K562 (cell line): ENCODE measurements around the gene NET1. TPM values are rescaled to one million over a fixed set of nuclear protein-coding genes. Genes with fewer than 3 reads are reported as not detected.

ENCODE experiments used
- CBX1 ChIP-seq: sonication (generic); IDR thresholded peaks from 2 replicates; pipeline ENCODE4 v1.6.1; 2016; ENCODE audit warnings: antibody characterized with exemption, low read depth, mild to moderate bottlenecking
- CBX8 ChIP-seq: fragments of 200-600 bp; sonication (generic); IDR thresholded peaks from 2 replicates; pipeline ENCODE4 v1.6.1; 2012; ENCODE audit warnings: borderline replicate concordance, mixed run types, low read depth, mild to moderate bottlenecking, moderate library complexity, mixed read lengths, low read length, control low read depth, inconsistent platforms; ENCODE audit not compliant: poor library complexity, severe bottlenecking; ENCODE audit errors: extremely low read depth
- CREB1 ChIP-seq, 2 experiments: sonication (generic) in 1 of 2; formaldehyde crosslinking in 1 of 2; IDR thresholded peaks; 2 replicates each; pipeline versions ENCODE4 v1.6.1 to v1.8.0; 2012 to 2022; ENCODE audit warnings: inconsistent platforms in 1 of 2, mild to moderate bottlenecking in 1 of 2, missing genetic modification reagents in 1 of 2, moderate library complexity in 1 of 2
- CSDE1 ChIP-seq, 2 experiments: fragments of 450-650 bp; IDR thresholded peaks; 2 replicates each; pipeline ENCODE4 v1.6.1; 2016; ENCODE audit warnings: mild to moderate bottlenecking in 1 of 2
- ETS2 ChIP-seq: IDR thresholded peaks from 2 replicates; pipeline ENCODE4 v1.6.1; 2016; ENCODE audit warnings: borderline replicate concordance, missing genetic modification characterization, mild to moderate bottlenecking, moderate library complexity, missing compliant biosample characterization; ENCODE audit not compliant: poor library complexity, severe bottlenecking
- KLF16 ChIP-seq: IDR thresholded peaks from 2 replicates; pipeline ENCODE4 v1.6.1; 2016; ENCODE audit warnings: antibody characterized with exemption
- NR3C1 ChIP-seq: sonication (generic); formaldehyde crosslinking; IDR thresholded peaks from 2 replicates; pipeline ENCODE4 v1.8.1; 2022; ENCODE audit warnings: missing genetic modification reagents
- RBFOX2 ChIP-seq: fragments of 200-400 bp; formaldehyde crosslinking; IDR thresholded peaks from 2 replicates; pipeline ENCODE4 v1.6.1; 2017; ENCODE audit warnings: low read depth, mild to moderate bottlenecking, low read length, moderate library complexity
- RHOXF2B ChIP-seq: fragments of 250-450 bp; sonication (Bioruptor Pico); conservative IDR thresholded peaks from 2 replicates; pipeline ENCODE4 v1.5.1; 2021
- SUPT5H ChIP-seq: fragments of 450-650 bp; IDR thresholded peaks from 2 replicates; pipeline ENCODE4 v1.6.1; 2016
- TAF9B ChIP-seq: fragments of 450-650 bp; IDR thresholded peaks from 2 replicates; pipeline ENCODE4 v1.6.1; 2018; ENCODE audit warnings: mild to moderate bottlenecking; ENCODE audit not compliant: partially characterized antibody
- ZKSCAN3 ChIP-seq: fragments of 250-450 bp; sonication (Bioruptor Pico); IDR thresholded peaks from 2 replicates; pipeline ENCODE4 v1.4.0; 2020
- ZMIZ1 ChIP-seq, 2 experiments: fragments of 150-350 bp in 1 of 2; IDR thresholded peaks; 2 replicates each; pipeline ENCODE4 v1.6.1; 2012 to 2016; ENCODE audit warnings: low read depth in 2 of 2, low read length in 2 of 2, mild to moderate bottlenecking in 1 of 2, moderate library complexity in 1 of 2
- ZNF121 ChIP-seq: sonication (generic); formaldehyde crosslinking; conservative IDR thresholded peaks from 2 replicates; pipeline ENCODE4 v1.8.0; 2022; ENCODE audit warnings: missing genetic modification reagents
- ZNF518B ChIP-seq: fragments of 250-450 bp; sonication (Bioruptor Pico); IDR thresholded peaks from 2 replicates; pipeline ENCODE4 v1.5.0; 2021; ENCODE audit warnings: mild to moderate bottlenecking, moderate library complexity
- polyA plus RNA-seq, 8 experiments: library from polyadenylated mRNA; depleted of rRNA in 4 of 8; stranded (reverse) in 5 of 8; unstranded in 3 of 8; fragments of >200 nt; fragmentation: Nextera tagmentation in 2 of 8; fragmentation: Illumina TruSeq in 1 of 8; extraction: Ambion mirVana in 2 of 8; extraction: Trizol in 1 of 8; gene quantifications; 2 replicates each; pipeline versions ENCODE4 v1.2.1 to v1.2.3, GENCODE V29; 2011 to 2014; ENCODE audit warnings: inconsistent platforms in 1 of 8, missing spikeins in 1 of 8
- total RNA-seq, 7 experiments: library from RNA; depleted of rRNA in 6 of 7; stranded (reverse); fragments of >200 nt in 6 of 7; fragmentation: Illumina TruSeq in 2 of 7; extraction: Trizol in 2 of 7; gene quantifications; 2 replicates each; pipeline versions ENCODE4 v1.2.1 to v1.2.3, GENCODE V29; 2011 to 2021; ENCODE audit warnings: low replicate concordance in 1 of 7
- TF ChIP-seq, protein P1 (sequence below): fragments of 450-650 bp; IDR thresholded peaks from 2 replicates; pipeline ENCODE4 v1.6.1; 2016; ENCODE audit warnings: mild to moderate bottlenecking
- TF ChIP-seq, protein P2 (sequence below), 2 experiments: fragments of 450-650 bp; IDR thresholded peaks; 2 replicates each; pipeline ENCODE4 v1.6.1; 2016

Gene NET1
- total and polyA plus RNA-seq, 9 of the 15 experiments (the other 6 are each of a cell fraction or from before 2014, with no cell fraction given): 47.4 to 258 (median 106) TPM

- TF ChIP-seq ZNF518B (CRISPR knock-in tag) (no peak), CREB1 (IDR thresholded peaks at IDR 0.05) (no peak), CREB1 (CRISPR knock-in tag; IDR thresholded peaks at IDR 0.05) (0 out of 2 replicates have a peak, but pooled peaks have one; percentile 13), TAF9B (no peak), ETS2 (tag) (no peak), RHOXF2B (no peak), NR3C1 (CRISPR knock-in tag) (no peak), KLF16 (no peak), CBX1 (no peak), RBFOX2 (no peak), CBX8 (no peak), ZMIZ1 (IDR thresholded peaks at IDR 0.05; ENCODE audit: low read depth in 2 of 2, low read length in 2 of 2) (0 out of 4 replicates have a peak, but pooled peaks of 1 of the 2 experiments have one; percentile 13), ZKSCAN3 (no peak), SUPT5H (peak; percentile 47; the same call in 1 of the 2 replicates), ZNF121 (CRISPR knock-in tag) (no peak), CSDE1 (IDR thresholded peaks at IDR 0.05) (no peak)
- TF ChIP-seq, protein P1, sequence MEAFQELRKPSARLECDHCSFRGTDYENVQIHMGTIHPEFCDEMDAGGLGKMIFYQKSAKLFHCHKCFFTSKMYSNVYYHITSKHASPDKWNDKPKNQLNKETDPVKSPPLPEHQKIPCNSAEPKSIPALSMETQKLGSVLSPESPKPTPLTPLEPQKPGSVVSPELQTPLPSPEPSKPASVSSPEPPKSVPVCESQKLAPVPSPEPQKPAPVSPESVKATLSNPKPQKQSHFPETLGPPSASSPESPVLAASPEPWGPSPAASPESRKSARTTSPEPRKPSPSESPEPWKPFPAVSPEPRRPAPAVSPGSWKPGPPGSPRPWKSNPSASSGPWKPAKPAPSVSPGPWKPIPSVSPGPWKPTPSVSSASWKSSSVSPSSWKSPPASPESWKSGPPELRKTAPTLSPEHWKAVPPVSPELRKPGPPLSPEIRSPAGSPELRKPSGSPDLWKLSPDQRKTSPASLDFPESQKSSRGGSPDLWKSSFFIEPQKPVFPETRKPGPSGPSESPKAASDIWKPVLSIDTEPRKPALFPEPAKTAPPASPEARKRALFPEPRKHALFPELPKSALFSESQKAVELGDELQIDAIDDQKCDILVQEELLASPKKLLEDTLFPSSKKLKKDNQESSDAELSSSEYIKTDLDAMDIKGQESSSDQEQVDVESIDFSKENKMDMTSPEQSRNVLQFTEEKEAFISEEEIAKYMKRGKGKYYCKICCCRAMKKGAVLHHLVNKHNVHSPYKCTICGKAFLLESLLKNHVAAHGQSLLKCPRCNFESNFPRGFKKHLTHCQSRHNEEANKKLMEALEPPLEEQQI: no peak
- TF ChIP-seq, protein P2, sequence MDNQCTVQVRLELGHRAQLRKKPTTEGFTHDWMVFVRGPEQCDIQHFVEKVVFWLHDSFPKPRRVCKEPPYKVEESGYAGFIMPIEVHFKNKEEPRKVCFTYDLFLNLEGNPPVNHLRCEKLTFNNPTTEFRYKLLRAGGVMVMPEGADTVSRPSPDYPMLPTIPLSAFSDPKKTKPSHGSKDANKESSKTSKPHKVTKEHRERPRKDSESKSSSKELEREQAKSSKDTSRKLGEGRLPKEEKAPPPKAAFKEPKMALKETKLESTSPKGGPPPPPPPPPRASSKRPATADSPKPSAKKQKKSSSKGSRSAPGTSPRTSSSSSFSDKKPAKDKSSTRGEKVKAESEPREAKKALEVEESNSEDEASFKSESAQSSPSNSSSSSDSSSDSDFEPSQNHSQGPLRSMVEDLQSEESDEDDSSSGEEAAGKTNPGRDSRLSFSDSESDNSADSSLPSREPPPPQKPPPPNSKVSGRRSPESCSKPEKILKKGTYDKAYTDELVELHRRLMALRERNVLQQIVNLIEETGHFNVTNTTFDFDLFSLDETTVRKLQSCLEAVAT (IDR thresholded peaks at IDR 0.05): no peak
Observed at GRCh38 chr10:5462841-5463293, 50.5 kb downstream of the NET1 start (continued).
